Spleen (tissue), 7 donors: ENCODE results near the gene TLR5.

Experiments used
- CTCF ChIP-seq, 11 experiments: fragments of 200-600 bp in 7 of 11; fragments of 450-650 bp in 4 of 11; sonication (generic) in 4 of 11; IDR thresholded peaks in 8 of 11; conservative IDR thresholded peaks in 3 of 11; 1 replicate in 7 of 11; 2 replicates in 4 of 11; pipeline versions ENCODE4 v1.4.0 to v1.8.0; 2016 to 2021; ENCODE audit warnings: antibody characterized with exemption in 11 of 11, inconsistent platforms in 4 of 11, mild to moderate bottlenecking in 1 of 11
- POLR2AphosphoS5 ChIP-seq, 3 donors: sonication (generic); formaldehyde crosslinking; IDR thresholded peaks; one replicate each; pipeline ENCODE4 v1.5.1; 2017; ENCODE audit warnings: antibody characterized with exemption in 3 of 3
- donor health status: DM: no; HTN: no; CAD: no; lungs with moderate emphysema.
- donor health status: DM: no; HTN: no; CAD: no.
- donor health status: DM: no; HTN: no; CAD: no.

GRCh38 chr1:223081181-223081994 lies 61.7 kb downstream of the TLR5 start:
- TF ChIP-seq POLR2AphosphoS5 (IDR thresholded peaks at IDR 0.05) (peak; percentile 25 to 75 (median 56)), CTCF (IDR thresholded peaks at IDR 0.05 in 8 of 11, conservative IDR thresholded peaks at IDR 0.05 in 3 of 11) (peak; percentile 47 to 94 (median 89))
